HG02981 (cell line): ENCODE results near the gene PABPN1L.

Experiments
- ATAC-seq: cut with Tn5 transposase; IDR thresholded peaks from one replicate; pipeline ENCODE4 v1.9.1; 2021; ENCODE audit warnings: mild to moderate bottlenecking, moderate library complexity; ENCODE audit not compliant: unreplicated experiment

The PABPN1L gene

DNA sequence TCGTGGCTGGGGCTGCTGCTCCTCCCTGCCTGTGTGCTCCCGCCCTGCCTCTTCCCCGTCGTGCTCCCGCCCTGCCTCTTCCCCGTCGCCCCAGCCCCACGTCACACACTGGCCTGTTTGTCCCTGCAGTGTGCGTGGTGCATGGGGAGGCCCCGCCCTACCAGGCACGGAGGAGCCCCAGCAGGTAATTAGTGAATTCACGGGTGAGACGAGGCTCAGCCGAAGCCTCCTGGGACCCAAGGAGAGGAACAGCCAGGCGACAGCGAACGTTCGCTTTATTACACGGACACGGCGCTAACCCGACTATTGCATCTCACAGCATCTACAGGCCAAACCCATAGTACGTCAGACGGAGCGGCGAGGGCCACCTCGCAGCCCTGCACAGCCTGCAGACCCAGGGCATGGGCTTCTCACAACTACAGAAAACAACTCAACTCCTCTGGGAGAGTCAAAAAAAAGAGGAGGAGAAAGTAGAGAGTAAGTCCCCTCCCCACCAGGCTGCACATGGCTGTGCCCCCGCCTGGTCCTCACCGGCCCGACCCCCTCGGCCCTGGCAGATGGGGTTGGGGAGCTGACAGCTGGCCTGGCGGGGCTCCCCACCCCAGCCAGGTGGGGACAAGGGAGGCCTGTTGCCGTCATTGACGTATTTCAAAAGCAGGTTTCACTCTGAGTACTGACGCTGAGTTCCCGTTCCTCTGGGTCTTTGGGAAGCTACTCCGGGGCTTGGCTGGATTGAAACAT lies 4.3 kb upstream of the PABPN1L start:
- ATAC-seq = no peak

- ATAC-seq = no peak
These were observed 3.2 kb upstream of the PABPN1L start for GRCh38 chr16:88869673-88869980.

GRCh38 chr16:88868974-88869672 lies 2.7 kb upstream of the PABPN1L start:
- ATAC-seq = no peak

GRCh38 chr16:88867581-88868246 lies 1.3 kb upstream of the PABPN1L start:
- ATAC-seq = no peak

GRCh38 chr16:88865742-88866141 lies 718 bp downstream of the PABPN1L start:
- ATAC-seq = no peak

GRCh38 chr16:88865310-88865709 lies 1.1 kb downstream of the PABPN1L start:
- ATAC-seq = no peak

DNA sequence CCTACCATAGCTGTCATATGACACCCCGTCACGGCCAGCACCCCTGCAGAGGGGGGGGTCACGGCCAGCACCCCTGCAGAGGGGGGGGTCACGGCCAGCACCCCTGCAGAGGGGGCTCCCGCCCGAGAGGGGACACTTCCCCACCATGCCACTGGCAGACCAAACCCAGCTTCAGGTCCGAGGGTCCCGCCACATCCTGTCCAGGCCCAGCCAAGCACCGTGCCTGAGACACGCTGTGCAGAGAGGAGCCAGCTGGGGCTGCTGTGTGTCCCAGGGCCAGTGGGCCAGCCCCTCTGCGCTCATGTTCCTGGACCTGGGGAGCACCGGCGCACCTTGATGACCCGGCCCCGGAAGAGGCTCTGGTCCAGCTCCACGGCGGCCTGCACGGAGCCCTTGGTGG lies 1.9 kb downstream of the PABPN1L start:
- no peak for ATAC-seq

- ATAC-seq = no peak
These were observed 2.4 kb downstream of the PABPN1L start for GRCh38 chr16:88864099-88864498.

DNA sequence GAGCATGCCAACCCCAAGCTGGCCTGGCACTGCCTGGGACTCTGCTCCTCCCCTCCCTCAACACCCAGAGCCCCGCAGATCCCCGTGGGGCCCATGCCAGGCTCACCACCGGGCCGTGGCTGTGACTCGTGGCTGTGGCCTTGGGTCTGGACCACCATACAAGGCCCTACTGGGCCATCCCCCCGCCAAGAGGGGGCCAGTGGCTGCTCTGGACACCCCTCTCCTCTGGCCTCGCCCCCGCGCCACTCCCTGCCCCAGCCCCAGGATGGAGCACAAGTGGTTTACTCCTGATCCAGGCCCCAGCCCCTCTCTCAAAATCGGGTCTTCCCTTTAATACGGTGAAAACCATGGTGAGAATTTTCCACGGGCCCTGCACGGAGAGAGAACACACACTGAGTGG lies 3.0 kb downstream of the PABPN1L start:
- ATAC-seq = no peak

GRCh38 chr16:88862968-88863367 lies 3.5 kb downstream of the PABPN1L start:
- ATAC-seq = no peak

GRCh38 chr16:88861359-88861758 lies 5.1 kb downstream of the PABPN1L start:
- ATAC-seq = no peak

DNA sequence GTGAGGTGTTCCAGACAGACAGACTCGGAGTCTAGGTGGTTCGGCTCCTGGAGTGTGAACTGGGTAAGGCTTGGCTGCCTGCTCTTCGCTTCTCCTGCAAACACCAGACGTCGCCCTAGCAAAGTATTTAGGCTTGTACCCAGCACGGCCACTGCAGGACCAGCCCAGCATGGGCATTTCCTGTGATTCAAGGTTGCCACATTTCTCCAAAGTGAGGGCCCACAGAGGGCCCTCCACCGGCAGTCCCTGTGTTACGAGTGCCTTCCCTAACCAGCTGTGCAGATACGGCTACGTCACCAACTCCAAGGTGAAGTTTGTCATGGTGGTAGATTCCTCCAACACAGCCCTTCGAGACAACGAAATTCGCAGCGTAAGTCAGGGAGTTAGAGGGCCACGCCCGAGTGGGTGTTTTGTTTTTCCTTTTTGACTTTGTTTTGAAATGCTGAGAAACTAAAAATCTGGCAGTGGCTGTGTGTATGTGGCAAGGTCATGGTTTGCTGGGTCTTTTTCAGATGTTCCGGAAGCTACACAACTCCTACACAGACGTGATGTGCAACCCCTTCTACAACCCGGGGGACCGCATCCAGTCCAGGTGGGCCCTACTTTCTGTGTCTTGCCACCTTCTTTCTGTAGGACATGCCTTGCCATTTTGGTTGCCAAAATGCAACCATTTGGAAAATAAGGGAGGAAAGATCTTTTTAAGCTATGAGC lies 6.9 kb downstream of the PABPN1L start:
- ATAC-seq = no peak

DNA sequence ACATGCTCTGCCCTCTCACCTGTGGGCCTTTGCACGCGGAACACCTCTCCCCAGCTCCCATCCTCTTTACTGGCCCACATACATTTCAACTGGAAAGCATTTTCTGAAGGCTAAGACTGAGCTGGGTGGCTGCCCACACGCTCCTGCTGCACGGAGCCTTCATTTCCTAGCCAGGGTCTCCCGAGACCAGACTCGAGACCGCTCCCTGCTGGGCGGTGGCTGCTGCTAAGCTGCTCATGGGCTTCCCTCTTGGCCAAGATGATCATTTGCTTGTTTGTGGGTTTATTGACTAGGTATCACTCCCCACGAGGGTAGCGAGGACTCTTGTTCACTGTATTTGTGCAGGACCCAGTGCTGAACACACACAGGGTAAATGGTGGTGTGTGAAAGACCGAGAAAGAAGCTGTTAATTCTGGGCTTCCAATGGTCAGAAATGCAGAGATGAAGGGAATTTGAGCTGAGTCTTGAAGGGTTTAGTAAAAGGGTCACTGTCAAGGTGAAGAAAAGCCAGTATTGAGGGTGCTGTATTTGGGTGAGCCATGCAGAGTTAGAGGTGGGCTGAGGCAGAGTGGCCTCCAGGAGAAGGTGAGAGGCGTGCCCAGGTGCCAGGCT lies 8.6 kb downstream of the PABPN1L start:
- peak; percentile 33 for ATAC-seq

GRCh38 chr16:88856828-88857727 lies 9.4 kb downstream of the PABPN1L start, which contains the start of the genes GALNS and TRAPPC2L:
GALNS (minus strand) TSS chr16:88856947; CDS start chr16:88856877, 70 bp downstream.
TRAPPC2L (plus strand) TSS chr16:88857127; CDS start chr16:88857151, 24 bp downstream.
- ATAC-seq = peak; percentile 73

DNA sequence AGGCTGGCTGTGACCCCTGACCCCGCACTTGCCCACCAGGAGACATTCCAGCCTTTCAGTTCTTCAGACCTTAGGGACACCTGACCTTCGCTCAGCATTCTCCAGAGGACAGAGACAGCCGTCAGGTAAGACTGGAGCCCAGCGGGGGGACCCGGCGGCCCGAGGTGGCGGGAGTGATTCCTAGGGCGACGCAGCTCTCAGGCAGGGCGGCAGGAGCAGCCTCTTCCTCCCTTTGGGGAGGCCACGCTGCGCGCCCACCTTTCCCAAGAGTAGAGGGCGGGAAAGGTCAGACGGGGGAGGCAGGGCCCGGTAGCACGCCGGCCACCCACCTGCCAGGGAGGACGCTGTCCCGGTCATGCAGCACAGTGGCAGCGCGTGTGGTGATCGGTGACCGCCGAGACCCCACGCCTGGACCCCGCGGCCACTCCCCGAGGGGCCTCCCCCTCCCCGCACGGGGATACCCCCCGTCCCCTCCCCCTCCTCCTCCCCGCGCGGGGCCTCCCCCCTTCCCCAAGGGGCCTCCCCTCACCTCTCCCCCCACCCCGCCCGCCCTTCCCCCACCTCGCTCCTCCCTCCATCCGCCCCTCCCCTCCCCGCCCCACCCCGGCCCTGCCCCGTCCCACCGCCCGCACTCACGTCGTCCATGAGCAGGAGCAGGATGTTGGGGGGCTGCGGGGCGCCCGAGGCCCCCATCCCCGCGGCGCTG lies 10.2 kb downstream of the PABPN1L start:
- no peak for ATAC-seq

DNA sequence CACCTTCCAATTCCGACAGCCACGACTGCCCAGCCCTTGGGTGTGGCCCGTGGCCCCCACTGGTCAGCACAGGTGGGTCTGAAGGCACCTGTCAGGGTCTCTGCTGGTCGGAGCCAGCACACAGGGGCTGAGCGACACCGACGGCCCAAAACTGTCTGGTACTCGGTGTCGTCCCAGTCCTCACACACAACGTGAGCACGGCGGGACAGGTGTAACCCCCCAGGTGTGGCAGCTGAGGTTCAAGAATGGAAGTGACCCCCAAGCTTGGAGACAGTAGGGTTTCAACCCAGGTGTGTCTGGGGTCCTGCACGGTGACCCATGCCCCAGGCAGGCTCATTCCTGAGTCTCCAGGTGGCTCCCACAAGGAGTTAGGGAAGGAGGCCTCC lies 10.7 kb downstream of the PABPN1L start:
- no peak for ATAC-seq

DNA sequence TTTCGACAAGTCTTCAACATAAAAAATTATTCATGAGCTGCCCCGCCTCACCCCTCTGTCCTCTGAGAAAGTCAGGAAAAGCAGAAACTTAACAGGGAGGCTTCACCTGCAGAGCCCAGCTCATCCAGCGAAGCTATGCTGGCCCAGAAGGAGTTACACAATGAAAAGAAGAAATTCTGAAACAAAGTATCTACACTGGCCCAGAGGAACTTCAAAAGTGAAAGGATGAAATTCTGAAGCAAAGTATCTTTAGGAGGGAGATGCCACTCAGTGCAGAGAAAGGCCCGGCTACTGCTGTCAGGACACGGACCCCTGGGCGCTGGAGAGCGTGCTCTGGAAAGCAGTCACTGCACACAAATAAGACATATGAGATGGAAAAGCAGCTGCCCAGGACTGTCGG lies 11.3 kb downstream of the PABPN1L start:
- ATAC-seq = no peak

DNA sequence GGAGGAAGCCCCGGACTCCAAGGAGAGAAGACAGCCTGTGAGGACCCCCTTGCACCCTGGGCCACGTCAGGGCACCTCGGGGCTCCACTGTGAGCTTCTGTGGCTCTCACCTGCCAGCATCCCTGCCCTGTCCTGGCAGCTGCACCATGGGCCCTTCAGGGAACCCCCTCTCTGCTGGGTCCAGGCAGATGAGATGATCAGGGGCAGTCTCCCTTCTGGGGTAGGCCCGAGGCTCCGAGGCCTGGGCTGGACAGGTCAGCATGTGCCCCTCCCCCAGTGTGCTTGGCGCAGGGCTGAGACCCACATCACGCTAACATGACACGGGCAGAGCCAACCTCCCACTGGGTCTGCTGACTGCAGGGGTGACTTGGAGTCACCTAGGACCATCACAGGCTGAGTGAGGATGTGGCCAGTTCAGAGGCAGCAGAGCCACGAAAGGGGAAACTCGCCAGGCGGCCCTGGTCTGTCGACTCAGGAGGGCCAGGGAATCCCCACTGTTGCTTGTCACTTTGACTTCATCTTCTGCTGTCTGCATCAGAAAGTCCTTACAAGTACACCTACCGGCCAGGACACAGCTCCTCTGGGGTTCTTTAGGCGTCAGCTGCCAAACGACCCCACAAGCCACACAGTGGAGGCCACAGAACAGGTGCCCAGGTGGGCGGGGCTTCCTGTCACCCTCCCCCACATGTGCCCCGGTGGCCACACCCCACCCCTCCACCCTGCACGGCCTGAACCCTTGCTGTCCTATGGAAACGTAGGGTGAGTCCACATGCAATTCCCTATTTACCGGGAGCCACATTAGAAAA lies 12.0 kb downstream of the PABPN1L start:
- no peak for ATAC-seq
